NCI-H2227 (cell line): ENCODE results near the gene MYO1C.
"Not testable (repeated sequence)": the region's sequence is repeated elsewhere in the genome, so short reads cannot be mapped to it uniquely, and the experiment has no call there.

Experiments used
- DNase-seq: peaks from one replicate; lab custom pipeline; 2025; ENCODE audit not compliant: unreplicated experiment; lab: John Stamatoyannopoulos, UW

MYO1C gene

DNA sequence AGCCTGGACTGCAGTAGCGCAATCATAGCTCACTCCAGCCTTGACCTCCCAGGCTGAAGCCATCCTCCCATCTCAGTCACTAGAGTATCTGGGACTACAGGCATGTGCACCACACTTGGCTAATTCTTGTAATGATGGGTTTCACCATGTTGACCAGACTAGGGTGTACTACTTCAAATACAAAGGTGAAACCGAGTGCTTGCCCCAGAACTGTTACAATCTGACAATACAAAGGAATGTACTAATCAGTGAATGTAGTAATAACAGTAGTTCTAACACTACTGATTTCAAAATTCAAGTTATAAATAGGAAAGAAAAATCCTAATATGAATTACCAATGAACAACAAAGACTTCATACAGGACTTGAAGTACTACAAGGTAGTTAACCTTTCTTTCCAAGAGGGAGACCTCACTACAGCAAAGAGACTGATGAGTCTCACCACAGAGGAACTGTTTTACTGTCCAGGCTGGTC, 60.8 kb downstream of the MYO1C start:
- DNase-seq = no peak

GRCh38 chr17:1423456-1424135, 68.9 kb downstream of the MYO1C start:
- DNase-seq = no peak

- DNase-seq = no peak
Observed at GRCh38 chr17:1422885-1423284, 69.6 kb downstream of the MYO1C start.

- DNase-seq = no peak
Observed at GRCh38 chr17:1421470-1421869, 71.0 kb downstream of the MYO1C start.

GRCh38 chr17:1420981-1421380, 71.5 kb downstream of the MYO1C start:
- no peak for DNase-seq

DNA sequence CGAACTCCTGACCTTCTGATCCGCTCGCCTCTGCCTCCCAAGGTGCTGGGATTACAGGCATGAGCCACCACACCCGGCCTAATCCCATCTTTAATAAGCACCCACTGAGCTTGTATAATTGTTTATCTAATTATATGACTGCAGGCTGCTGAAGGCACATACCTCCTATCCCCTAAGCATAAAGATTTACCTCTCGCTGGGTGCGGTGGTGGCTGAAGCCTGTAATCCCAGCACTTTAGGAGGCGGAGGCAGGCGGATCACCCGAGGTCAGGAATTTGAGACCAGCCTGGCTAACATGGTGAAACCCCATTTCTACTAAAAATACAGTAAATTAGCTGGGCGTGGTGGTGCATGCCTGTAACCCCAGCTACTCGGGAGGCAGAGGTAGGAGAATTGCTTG, 72.3 kb downstream of the MYO1C start:
- no peak for DNase-seq

GRCh38 chr17:1418476-1418875, 74.0 kb downstream of the MYO1C start:
- not testable (repeated sequence) for DNase-seq

- no peak for DNase-seq
Observed at GRCh38 chr17:1416414-1416813, 76.1 kb downstream of the MYO1C start.

- no peak for DNase-seq
Observed at GRCh38 chr17:1414634-1415033, 77.9 kb downstream of the MYO1C start.
